ENCODE data around the gene MIEF2.
"Not testable (repeated sequence)": the region's sequence is repeated elsewhere in the genome, so short reads cannot be mapped to it uniquely, and the experiment has no call there.

MIEF2 gene

DNA sequence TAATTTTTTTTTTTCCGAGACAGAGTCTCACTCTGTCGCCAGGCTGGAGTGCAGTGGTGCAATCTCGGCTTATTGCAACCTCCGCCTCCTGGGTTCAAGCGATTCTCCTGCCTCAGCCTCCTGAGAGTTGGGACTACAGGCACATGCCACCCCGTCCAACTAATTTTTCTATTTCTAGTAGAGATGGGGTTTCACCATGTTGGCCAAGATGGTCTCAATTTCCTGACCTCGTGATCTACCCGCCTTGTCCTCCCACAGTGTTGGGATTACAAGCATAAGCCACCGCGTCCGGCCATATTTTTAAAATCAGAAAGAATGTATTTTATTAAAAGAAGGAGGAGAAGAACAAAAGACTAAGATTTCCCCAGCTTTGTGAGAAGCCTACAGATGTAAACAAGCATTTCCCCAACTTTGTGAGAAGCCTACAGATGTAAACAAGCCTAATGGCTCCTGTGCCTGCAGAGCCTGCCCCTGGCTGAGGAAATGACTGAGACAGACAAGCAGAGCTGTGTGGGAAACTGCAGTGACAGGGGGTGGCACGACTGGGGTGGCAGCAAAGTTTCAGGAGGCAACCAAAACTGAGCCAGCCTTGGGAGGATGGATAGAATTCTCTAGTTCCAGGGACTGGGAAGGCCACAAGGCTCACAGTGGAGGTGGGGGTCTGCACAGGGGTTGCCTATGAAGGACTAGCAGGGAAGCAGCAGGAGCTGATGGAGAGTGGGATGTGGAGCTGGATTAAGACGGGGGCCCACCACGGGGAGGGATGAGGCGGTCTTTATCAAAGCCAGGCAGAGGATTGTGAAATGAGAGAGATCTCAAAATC is 31.5 kb downstream of the MIEF2 start:
- no peak for DNase-seq (ENCODE audit: low read depth)

DNA sequence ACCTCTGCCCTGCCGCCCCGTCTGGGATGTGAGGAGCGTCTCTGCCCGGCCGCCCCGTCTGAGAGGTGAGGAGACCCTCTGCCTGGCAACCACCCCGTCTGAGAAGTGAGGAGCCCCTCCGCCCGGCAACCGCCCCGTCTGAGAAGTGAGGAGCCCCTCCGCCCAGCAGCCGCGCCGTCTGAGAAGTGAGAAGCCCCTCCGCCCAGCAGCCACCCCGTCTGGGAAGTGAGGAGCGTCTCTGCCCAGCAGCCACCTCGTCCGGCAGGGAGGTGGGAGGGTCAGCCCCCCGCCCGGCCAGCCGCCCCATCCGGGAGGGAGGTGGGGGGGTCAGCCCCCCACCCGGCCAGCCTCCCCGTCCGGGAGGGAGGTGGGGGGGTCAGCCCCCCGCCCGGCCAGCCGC is 37.6 kb downstream of the MIEF2 start:
- DNase-seq (ENCODE audit: low read depth) = not testable (repeated sequence)

DNA sequence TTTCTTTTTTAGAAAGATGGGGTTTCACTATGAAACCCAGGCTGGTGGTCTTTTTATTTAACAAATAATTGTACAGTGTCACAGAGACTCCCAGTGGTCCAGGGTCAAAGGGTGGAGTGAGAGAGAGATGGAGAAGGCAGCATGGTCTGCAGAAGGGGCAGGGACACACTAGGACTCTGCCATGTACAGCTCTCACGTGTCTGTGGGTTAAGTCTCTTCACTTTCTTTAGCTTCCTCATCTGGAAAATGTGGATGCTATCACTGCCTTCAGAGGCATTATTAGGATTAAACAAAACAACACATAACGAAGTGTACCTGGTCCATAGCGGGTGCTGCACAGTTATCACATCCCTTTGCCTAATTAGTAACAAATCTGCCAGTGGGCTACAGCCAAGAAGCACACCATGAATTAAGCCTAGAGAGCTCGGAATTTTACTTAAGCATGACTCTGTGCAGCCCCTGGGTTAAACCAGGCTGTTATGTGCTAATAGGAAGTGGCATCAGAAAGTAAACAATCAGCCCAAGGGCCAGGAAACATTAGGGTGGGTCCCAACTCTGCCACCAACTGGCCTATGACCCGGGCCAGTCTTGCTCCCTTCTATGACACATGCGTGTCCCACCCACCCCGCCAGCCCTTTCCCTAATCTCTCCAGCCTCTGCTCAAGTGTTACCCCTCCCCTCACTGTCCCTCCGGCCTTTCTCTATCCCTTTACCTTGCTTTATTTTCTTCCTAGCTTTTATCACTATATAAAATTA is 40.4 kb downstream of the MIEF2 start:
- no peak for DNase-seq (ENCODE audit: low read depth)

DNA sequence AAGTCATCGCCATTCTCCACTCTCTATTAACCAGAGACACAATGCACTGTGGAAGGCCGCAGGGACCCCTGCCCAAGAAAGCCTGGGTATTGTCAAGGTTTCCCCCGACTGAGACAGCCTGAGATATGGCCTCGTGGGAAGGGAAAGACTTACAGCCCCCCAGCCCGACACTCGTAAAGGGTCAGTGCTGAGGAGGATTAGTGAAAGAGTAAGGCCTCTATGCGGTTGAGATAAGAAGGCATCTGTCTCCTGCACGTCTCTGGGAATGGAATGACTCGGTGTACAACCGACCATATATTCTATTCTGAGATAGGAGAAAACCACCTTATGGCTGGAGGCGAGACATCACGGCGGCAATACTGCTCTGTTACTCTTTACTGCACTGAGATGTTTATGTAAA is 42.7 kb downstream of the MIEF2 start:
- not testable (repeated sequence) for DNase-seq (ENCODE audit: low read depth)

DNA sequence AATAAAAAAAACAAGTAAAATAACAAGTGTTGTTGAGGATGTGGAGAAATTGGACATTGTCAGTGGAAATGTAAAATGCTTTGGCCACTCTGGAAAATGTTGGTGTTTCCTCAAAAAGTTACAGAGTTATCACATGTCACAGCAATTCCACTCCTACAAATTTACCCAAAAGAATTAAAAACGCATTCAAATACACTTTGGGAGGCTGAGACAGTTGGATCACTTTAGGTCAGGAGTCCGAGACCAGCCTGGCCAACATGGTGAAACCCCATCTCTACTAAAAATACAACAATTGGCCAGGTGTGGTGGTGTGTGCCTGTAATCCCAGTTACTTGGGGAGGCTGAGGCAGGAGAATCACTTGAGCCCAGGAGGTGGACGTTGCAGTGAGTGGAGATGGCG is 48.7 kb downstream of the MIEF2 start:
- no peak for DNase-seq (ENCODE audit: low read depth)

DNA sequence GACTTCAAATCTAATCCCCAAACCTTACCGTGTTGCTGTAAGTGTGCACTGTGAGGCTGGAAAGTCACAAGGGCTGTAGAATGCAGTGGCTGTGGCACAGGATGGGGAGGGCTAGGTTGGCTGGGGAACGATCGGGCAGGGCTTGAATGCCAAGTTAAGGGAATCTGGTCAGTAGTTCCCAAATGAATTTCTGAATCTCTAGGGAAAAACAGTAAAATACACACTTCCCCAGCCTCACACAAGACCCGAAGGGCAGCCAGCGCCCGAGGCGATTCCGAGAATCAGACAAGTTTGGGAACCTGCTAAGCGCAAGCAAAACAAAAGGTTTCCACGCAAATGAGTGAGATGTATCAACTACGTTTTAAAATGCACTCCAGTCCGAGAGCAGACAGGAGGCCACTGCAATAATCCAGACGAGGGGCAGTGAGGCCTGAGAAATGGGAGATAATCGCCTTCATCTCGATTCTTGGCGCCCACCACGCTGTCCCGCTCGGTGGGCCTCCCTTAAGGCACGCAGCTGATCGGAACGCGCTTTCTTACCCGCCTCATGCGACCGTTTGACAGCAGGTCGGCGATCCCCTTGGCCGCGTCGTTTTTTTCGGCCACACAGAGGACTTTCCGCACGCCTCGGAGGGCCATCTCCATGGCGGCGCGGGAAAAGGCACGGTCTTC is 53.7 kb downstream of the MIEF2 start:
- peak; percentile 13 for DNase-seq (ENCODE audit: low read depth)

DNA sequence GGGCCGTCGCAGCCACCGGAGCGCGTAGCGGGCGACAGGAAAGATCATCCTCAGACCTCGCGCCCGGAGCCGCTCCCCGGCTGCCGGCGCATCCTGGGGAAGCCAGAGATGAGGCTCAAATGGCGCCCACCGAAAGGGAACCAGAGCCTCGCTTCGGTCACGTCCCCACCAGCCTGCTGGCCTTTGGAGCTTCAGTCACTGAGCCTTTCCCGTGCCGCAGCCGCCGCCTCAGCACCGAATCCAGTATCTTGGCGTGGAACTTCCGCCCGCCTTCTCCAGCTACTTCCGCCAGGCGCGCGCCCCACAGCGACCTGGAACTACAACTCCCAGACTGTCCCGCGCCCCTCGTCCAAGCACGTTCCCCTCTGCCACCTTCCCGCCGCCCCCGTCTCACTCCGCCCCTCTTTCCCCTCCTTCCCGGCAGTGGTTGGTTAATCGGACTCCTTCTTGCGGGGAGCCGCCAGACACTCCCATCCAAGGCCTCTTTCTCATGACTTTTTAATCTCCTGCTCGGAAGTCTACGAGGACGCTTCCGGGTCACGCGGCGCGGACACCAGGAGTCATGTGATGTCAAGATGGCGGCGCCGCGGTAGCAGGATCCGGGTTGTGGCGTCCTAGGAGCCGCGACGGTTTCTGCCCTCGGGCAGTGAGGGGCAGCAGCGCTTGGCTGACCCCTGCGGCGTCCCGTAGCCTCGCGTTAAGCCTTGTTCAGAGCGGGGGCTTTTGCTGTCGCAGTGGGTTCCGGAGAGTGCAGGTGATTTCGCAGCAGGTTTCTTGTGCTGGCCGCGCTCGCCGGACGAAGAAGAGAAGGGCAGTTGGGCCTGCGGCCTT is 54.5 kb downstream of the MIEF2 start, which contains the start of the genes SMCR8 and TOP3A:
Gene SMCR8 (plus strand): TSS at position 563 of the 831 bp plus-strand sequence. CDS start 497 bp downstream, outside the sequence.
Gene TOP3A (minus strand): TSS at position 264 of the 831 bp plus-strand sequence. CDS start 216 bp downstream, at position 48.
- DNase-seq (ENCODE audit: low read depth) = peak; percentile 93

DNA sequence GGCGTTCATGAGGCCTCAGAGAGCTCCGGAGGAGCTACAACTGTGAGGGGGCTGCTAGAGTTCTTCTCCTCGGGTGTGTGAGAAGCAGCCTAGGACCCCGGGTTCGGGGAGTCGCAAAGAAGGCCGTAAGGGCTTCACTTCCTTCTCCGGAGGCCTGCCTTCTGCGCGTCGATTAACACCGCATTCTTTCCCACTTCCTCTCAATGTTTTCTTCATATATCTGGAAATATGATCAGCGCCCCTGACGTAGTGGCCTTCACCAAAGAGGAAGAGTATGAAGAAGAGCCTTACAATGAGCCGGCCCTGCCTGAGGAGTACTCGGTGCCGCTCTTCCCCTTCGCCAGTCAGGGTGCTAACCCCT is 55.1 kb downstream of the MIEF2 start:
- no peak for DNase-seq (ENCODE audit: low read depth)

DNA sequence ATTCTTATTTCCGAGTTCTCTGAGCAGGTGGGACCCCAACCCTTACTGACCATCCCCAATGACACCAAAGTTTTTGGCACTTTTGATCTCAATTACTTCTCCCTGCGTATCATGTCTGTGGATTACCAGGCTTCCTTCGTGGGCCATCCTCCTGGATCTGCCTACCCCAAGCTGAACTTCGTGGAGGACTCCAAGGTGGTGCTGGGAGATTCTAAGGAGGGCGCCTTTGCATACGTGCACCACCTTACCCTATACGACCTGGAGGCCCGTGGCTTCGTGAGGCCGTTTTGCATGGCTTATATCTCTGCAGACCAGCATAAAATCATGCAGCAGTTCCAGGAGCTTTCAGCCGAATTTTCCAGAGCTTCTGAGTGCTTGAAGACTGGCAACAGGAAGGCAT is 55.5 kb downstream of the MIEF2 start:
- no peak for DNase-seq (ENCODE audit: low read depth)

All from stimulated activated CD8-positive, alpha-beta memory T cell treated with anti-CD3 and anti-CD28 coated beads, Interleukin-15, amount 100 ng/mL, for 24 hours (primary cell).